ENCODE measurements around the gene TMEM156.

- TF ChIP-seq CTCF (IDR thresholded peaks at IDR 0.05; ENCODE audit: low read depth, low read length, missing input control) (no peak), RAD21 (IDR thresholded peaks at IDR 0.05) (no peak), JUND (IDR thresholded peaks at IDR 0.05) (no peak), YY1 (IDR thresholded peaks at IDR 0.05) (no peak), ATF3 (IDR thresholded peaks at IDR 0.05) (no peak), GABPA (IDR thresholded peaks at IDR 0.05 in 1 of 2, conservative IDR thresholded peaks at IDR 0.05 in 1 of 2) (no peak), TAF1 (conservative IDR thresholded peaks at IDR 0.05) (no peak), EGR1 (IDR thresholded peaks at IDR 0.05; ENCODE audit: low read depth in 2 of 2) (no peak), REST (IDR thresholded peaks at IDR 0.05) (no peak)
These were observed 85.3 kb downstream of the TMEM156 start for GRCh38 chr4:38946919-38947318.
